ENCODE measurements around the gene ZNF735. TPM values are rescaled to one million over a fixed set of nuclear protein-coding genes. Genes with fewer than 3 reads are reported as not detected.

ZNF735 gene
- total RNA-seq, result not detected in 2 replicates

DNA sequence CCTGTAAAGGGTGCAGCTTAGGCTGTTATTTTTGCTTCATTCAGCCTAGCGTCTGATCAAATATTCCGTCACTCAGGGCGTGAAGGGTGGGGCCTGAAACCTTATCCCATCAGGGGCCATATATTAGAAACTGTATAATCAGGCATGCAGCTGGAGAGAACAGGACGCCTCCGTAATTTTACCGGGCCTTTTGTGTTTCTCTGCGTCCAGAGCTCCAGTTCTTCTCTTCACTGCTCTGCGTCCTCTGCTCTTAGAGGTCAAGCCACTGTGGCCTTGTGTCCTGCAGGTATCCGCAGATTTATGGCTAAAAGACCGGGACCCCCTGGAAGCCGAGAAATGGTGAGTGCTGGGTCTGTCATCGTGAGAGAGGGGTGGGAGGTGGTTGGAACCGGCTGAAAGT is at the start of gene ZNF735:
Gene ZNF735, plus strand, starts transcription at position 301 of the 400 bp plus-strand sequence. Its CDS starts 0 bp downstream, at position 301.

GRCh38 chr7:64228174-64228573 is 21.2 kb downstream of the ZNF735 start, which contains the start of gene ZNF679:
Gene ZNF679 (plus strand): TSS chr7:64228474. CDS start chr7:64249118, 20,644 bp downstream.

Other genes with a start within 250 kb of the ZNF735 start
- not detected in 2 replicates for gene ZNF722, start 208.4 kb upstream of the ZNF735 start, total RNA-seq
- gene ZNF727, start 161.8 kb upstream of the ZNF735 start, total RNA-seq, result 0.16 TPM in 1 of 2 replicates, not detected in the other
- gene ZNF679, start 21.3 kb downstream of the ZNF735 start, total RNA-seq, result not detected in 2 replicates
- gene ZNF736, start 106.8 kb downstream of the ZNF735 start, total RNA-seq, result 6.6 and 20.6 TPM in 2 replicates